Trophoblast cell (in vitro differentiated cells and primary cell): ENCODE measurements around the gene SLIRP.

Experiments
- DNase-seq, 2 donors: peaks; one replicate each; pipeline ENCODE4 v3.0.0-alpha.2; 2016
- H2AFZ ChIP-seq: 2 replicates; pipeline ENCODE4 v1.6.1; 2013; ENCODE audit warnings: low read length, moderate library complexity, mild to moderate bottlenecking; ENCODE audit not compliant: insufficient read depth, poor library complexity
- H2AK5ac ChIP-seq: 2 replicates; pipeline ENCODE4 v1.6.1; 2013; ENCODE audit warnings: mild to moderate bottlenecking, low read length
- H2BK120ac ChIP-seq: 2 replicates; pipeline ENCODE4 v1.6.1; 2013; ENCODE audit warnings: low read length, mild to moderate bottlenecking, moderate library complexity; ENCODE audit not compliant: insufficient read depth, poor library complexity
- H2BK12ac ChIP-seq: 2 replicates; pipeline ENCODE4 v1.6.1; 2013; ENCODE audit warnings: mild to moderate bottlenecking, low read length, moderate library complexity
- H2BK5ac ChIP-seq: 2 replicates; pipeline ENCODE4 v1.6.1; 2013; ENCODE audit warnings: low read length, low read depth, moderate library complexity, mild to moderate bottlenecking; ENCODE audit not compliant: poor library complexity
- H3K14ac ChIP-seq: 2 replicates; pipeline ENCODE4 v1.6.1; 2013; ENCODE audit warnings: mild to moderate bottlenecking, low read length
- H3K18ac ChIP-seq: 2 replicates; pipeline ENCODE4 v1.6.1; 2013; ENCODE audit warnings: mild to moderate bottlenecking, low read length
- H3K23ac ChIP-seq: 2 replicates; pipeline ENCODE4 v1.6.1; 2013; ENCODE audit warnings: low read length
- H3K27ac ChIP-seq: 2 replicates; pipeline ENCODE4 v1.5.1; 2013; ENCODE audit warnings: low read depth, mild to moderate bottlenecking, inconsistent platforms, low read length, moderate library complexity
- H3K27me3 ChIP-seq: 2 replicates; pipeline ENCODE4 v1.6.1; 2013; ENCODE audit warnings: inconsistent platforms, mild to moderate bottlenecking, low read length, moderate library complexity; ENCODE audit not compliant: insufficient read depth
- H3K36me3 ChIP-seq, 2 experiments: 1 replicate in 1 of 2; 2 replicates in 1 of 2; pipeline ENCODE4 v1.6.1; 2013; ENCODE audit warnings: low read length in 2 of 2, mild to moderate bottlenecking in 2 of 2, moderate library complexity in 1 of 2; ENCODE audit not compliant: insufficient read depth in 2 of 2, control insufficient read depth in 1 of 2
- H3K4ac ChIP-seq: 2 replicates; pipeline ENCODE4 v1.6.1; 2013; ENCODE audit warnings: low read depth, mild to moderate bottlenecking, low read length, moderate library complexity
- H3K4me1 ChIP-seq, 2 experiments: 1 replicate in 1 of 2; 2 replicates in 1 of 2; pipeline ENCODE4 v1.6.1; 2013; ENCODE audit warnings: low read length in 2 of 2, mild to moderate bottlenecking in 2 of 2, moderate library complexity in 1 of 2; ENCODE audit not compliant: insufficient read depth in 2 of 2, control insufficient read depth in 1 of 2
- H3K4me2 ChIP-seq: 2 replicates; pipeline ENCODE4 v1.6.1; 2013; ENCODE audit warnings: inconsistent platforms, mild to moderate bottlenecking, low read length, moderate library complexity
- H3K4me3 ChIP-seq: 2 replicates; pipeline ENCODE4 v1.5.1; 2013; ENCODE audit warnings: mild to moderate bottlenecking, low read depth, low read length, inconsistent platforms
- H3K79me1 ChIP-seq: one replicate; pipeline ENCODE4 v1.6.1; 2013; ENCODE audit warnings: low read length
- H3K79me2 ChIP-seq: 2 replicates; pipeline ENCODE4 v1.6.1; 2013; ENCODE audit warnings: low read length, mild to moderate bottlenecking; ENCODE audit not compliant: control insufficient read depth, insufficient read depth, poor library complexity
- H3K9ac ChIP-seq: 2 replicates; pipeline ENCODE4 v1.6.1; 2013; ENCODE audit warnings: mild to moderate bottlenecking, low read length
- H3K9me3 ChIP-seq: 2 replicates; pipeline ENCODE4 v1.6.1; 2013; ENCODE audit warnings: low read depth, mild to moderate bottlenecking, control low read depth, inconsistent platforms, low read length; ENCODE audit not compliant: insufficient read depth
- H4K12ac ChIP-seq: 2 replicates; pipeline ENCODE4 v1.6.1; 2013; ENCODE audit warnings: low read depth, mild to moderate bottlenecking, low read length, moderate library complexity
- H4K8ac ChIP-seq: 2 replicates; pipeline ENCODE4 v1.6.1; 2013; ENCODE audit warnings: low read depth, mild to moderate bottlenecking, low read length, moderate library complexity
- H4K91ac ChIP-seq: one replicate; pipeline ENCODE4 v1.6.1; 2013; ENCODE audit warnings: low read depth, mild to moderate bottlenecking, low read length, moderate library complexity
- WGBS: extraction: QIAGEN DNeasy Blood & Tissue Kit; methylation state at CpG from one replicate; pipeline ENCODE4 v1.1.7; 2013; ENCODE audit warnings: missing lambda C conversion rate; ENCODE audit not compliant: insufficient read length, insufficient coverage; ENCODE audit errors: extremely low coverage; 5-methylcytosine and 5-hydroxymethylcytosine counted together

The SLIRP gene

GRCh38 chr14:77708749-77709148, 846 bp downstream of the SLIRP start:
- no peak overlapping the region for H4K12ac ChIP-seq
- no peak overlapping the region for H3K27ac ChIP-seq
- peak overlapping the region; percentile 97 for H3K4me2 ChIP-seq
- H2BK12ac ChIP-seq: no peak overlapping the region
- peak overlapping the region; percentile 96 for H3K4ac ChIP-seq
- peaks cover 11 to 24% of the 10 kb centered on the region in 2 experiments for H3K36me3 ChIP-seq
- H3K14ac ChIP-seq: no peak overlapping the region
- no peak overlapping the region for H3K4me3 ChIP-seq
- H2AK5ac ChIP-seq: no peak overlapping the region
- H2BK5ac ChIP-seq: no peak overlapping the region
- H3K9me3 ChIP-seq: no peaks in the 10 kb centered on the region
- H3K27me3 ChIP-seq: no peaks in the 10 kb centered on the region
- H3K18ac ChIP-seq: no peak overlapping the region
- peaks cover 2 to 4% of the 10 kb centered on the region in 2 experiments for H3K4me1 ChIP-seq
- DNase-seq: no peak
- H4K91ac ChIP-seq: no peak overlapping the region
- H3K79me2 ChIP-seq: peaks cover 8% of the 10 kb centered on the region
- H3K9ac ChIP-seq: peak overlapping the region; percentile 42
- H3K23ac ChIP-seq: no peak overlapping the region
- peaks cover 4% of the 10 kb centered on the region for H3K79me1 ChIP-seq
- H4K8ac ChIP-seq: no peak overlapping the region
- no peak overlapping the region for H2AFZ ChIP-seq
- no CpG with 5 or more reads among the region's 7 CpGs for WGBS
- no peak overlapping the region for H2BK120ac ChIP-seq

GRCh38 chr14:77709412-77709811, 1.5 kb downstream of the SLIRP start:
- Histone ChIP-seq H3K79me2 (peaks cover 8% of the 10 kb centered on the region), H3K4me3 (no peak overlapping the region)

GRCh38 chr14:77710364-77710763, 2.5 kb downstream of the SLIRP start:
- no peaks in the 10 kb centered on the region for H3K27me3 ChIP-seq

More at GRCh38 chr14:77709412-77709811, 1.5 kb downstream of the SLIRP start:
- Histone ChIP-seq H4K8ac (no peak overlapping the region), H3K23ac (no peak overlapping the region), H2BK12ac (no peak overlapping the region), H3K79me1 (peaks cover 4% of the 10 kb centered on the region), H2AFZ (no peak overlapping the region), H2BK120ac (no peak overlapping the region), H3K27me3 (no peaks in the 10 kb centered on the region), H3K9ac (no peak overlapping the region), H4K12ac (no peak overlapping the region), H2BK5ac (no peak overlapping the region), H3K9me3 (no peaks in the 10 kb centered on the region), H4K91ac (no peak overlapping the region), H3K27ac (no peak overlapping the region), H3K4me2 (peak overlapping the region; percentile 97), H3K14ac (no peak overlapping the region), H3K36me3 (peaks cover 14 to 24% of the 10 kb centered on the region in 2 experiments), H2AK5ac (no peak overlapping the region), H3K18ac (no peak overlapping the region), H3K4me1 (peaks cover 2 to 4% of the 10 kb centered on the region in 2 experiments), H3K4ac (peak overlapping the region; percentile 72)
- WGBS: no CpG with 5 or more reads among the region's 3 CpGs
- no peak for DNase-seq

GRCh38 chr14:77714926-77715325, 7.0 kb downstream of the SLIRP start:
- no peak overlapping the region for H3K4me2 ChIP-seq
- H3K9me3 ChIP-seq: no peaks in the 10 kb centered on the region
- H4K91ac ChIP-seq: no peak overlapping the region
- no peak overlapping the region for H2AK5ac ChIP-seq
- no peak overlapping the region for H3K18ac ChIP-seq
- H3K27me3 ChIP-seq: no peaks in the 10 kb centered on the region
- H4K8ac ChIP-seq: no peak overlapping the region
- H2AFZ ChIP-seq: no peak overlapping the region
- H4K12ac ChIP-seq: no peak overlapping the region
- no CpG with 5 or more reads among the region's 6 CpGs for WGBS
- no peak overlapping the region for H2BK5ac ChIP-seq
- no peak for DNase-seq
- no peak overlapping the region for H3K4me3 ChIP-seq
- H3K79me1 ChIP-seq: no peaks in the 10 kb centered on the region
- no peak overlapping the region for H3K4ac ChIP-seq
- no peak overlapping the region for H3K27ac ChIP-seq
- no peaks in the 10 kb centered on the region for H3K4me1 ChIP-seq
- H3K36me3 ChIP-seq: peaks cover 37 to 56% of the 10 kb centered on the region in 2 experiments
- H2BK120ac ChIP-seq: no peak overlapping the region
- H2BK12ac ChIP-seq: no peak overlapping the region
- no peaks in the 10 kb centered on the region for H3K79me2 ChIP-seq
- no peak overlapping the region for H3K14ac ChIP-seq
- H3K23ac ChIP-seq: no peak overlapping the region
- H3K9ac ChIP-seq: no peak overlapping the region

More at GRCh38 chr14:77710364-77710763, 2.5 kb downstream of the SLIRP start:
- H2BK120ac ChIP-seq: no peak overlapping the region
- peaks cover 8% of the 10 kb centered on the region for H3K79me2 ChIP-seq
- H2AFZ ChIP-seq: no peak overlapping the region
- H3K9ac ChIP-seq: no peak overlapping the region
- peaks cover 2 to 4% of the 10 kb centered on the region in 2 experiments for H3K4me1 ChIP-seq
- H3K23ac ChIP-seq: no peak overlapping the region
- H3K4me3 ChIP-seq: no peak overlapping the region
- no peaks in the 10 kb centered on the region for H3K9me3 ChIP-seq
- H3K79me1 ChIP-seq: peaks cover 4% of the 10 kb centered on the region
- no peak overlapping the region for H4K12ac ChIP-seq
- no peak overlapping the region for H2AK5ac ChIP-seq
- no peak overlapping the region for H3K4me2 ChIP-seq
- H3K14ac ChIP-seq: no peak overlapping the region
- no peak overlapping the region for H3K27ac ChIP-seq
- H3K36me3 ChIP-seq: peaks cover 13 to 28% of the 10 kb centered on the region in 2 experiments
- H4K91ac ChIP-seq: no peak overlapping the region
- no peak overlapping the region for H2BK12ac ChIP-seq
- no peak overlapping the region for H3K18ac ChIP-seq
- no peak overlapping the region for H2BK5ac ChIP-seq
- peak overlapping the region; percentile 77 for H3K4ac ChIP-seq
- no peak for DNase-seq
- WGBS: no CpG with 5 or more reads among the region's 2 CpGs
- H4K8ac ChIP-seq: no peak overlapping the region
